ENCODE data around the gene GALNT10. TPM values are rescaled to one million over a fixed set of nuclear protein-coding genes. Genes with fewer than 3 reads are reported as not detected.

The GALNT10 gene
- total and polyA plus RNA-seq, 9 of the 15 experiments (the other 6 are each of a cell fraction or from before 2014, with no cell fraction given), result 4.6 to 37.1 (median 13.3) TPM

DNA sequence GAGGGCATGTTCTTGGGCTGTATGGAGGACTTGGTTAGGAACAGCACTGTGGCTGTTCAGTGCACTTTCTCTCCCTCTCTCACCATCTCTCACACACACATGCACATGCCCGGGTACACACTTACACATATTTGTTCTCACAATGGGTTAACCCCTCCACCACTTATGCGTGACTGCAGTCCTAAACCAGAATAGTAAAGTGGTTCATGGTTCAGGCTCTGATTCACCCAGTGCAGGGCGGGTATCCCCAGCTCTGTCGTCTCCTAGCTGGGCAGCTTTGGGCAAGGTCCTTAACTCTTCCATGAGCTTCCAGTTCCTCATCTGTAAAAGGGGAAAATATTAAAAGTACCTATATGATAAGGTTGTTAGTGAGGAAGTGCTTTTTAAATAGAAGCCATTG lies 45.3 kb upstream of the GALNT10 start (continued):
- TF ChIP-seq, protein P1, sequence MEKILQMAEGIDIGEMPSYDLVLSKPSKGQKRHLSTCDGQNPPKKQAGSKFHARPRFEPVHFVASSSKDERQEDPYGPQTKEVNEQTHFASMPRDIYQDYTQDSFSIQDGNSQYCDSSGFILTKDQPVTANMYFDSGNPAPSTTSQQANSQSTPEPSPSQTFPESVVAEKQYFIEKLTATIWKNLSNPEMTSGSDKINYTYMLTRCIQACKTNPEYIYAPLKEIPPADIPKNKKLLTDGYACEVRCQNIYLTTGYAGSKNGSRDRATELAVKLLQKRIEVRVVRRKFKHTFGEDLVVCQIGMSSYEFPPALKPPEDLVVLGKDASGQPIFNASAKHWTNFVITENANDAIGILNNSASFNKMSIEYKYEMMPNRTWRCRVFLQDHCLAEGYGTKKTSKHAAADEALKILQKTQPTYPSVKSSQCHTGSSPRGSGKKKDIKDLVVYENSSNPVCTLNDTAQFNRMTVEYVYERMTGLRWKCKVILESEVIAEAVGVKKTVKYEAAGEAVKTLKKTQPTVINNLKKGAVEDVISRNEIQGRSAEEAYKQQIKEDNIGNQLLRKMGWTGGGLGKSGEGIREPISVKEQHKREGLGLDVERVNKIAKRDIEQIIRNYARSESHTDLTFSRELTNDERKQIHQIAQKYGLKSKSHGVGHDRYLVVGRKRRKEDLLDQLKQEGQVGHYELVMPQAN (IDR thresholded peaks at IDR 0.05; ENCODE audit: borderline replicate concordance), result no peak

DNA sequence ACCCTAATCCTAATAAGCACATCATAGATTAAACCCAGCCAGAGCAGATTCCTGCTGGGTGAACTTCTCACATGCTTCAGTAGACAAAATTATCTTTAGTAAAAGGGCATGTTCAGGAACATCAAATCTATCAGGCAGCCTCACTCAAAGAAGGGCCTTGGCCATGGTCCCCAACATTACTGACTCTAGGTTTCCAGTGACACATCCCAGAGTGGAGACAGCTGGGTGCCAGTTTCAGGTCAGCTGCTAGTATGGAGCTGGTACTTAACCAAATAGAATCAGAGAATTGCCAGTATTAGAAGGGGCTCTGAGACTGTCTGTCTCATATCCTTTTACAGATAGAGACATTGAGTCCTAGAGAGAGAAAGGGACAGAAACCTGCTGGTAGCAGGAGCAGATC lies 44.1 kb upstream of the GALNT10 start:
- Histone ChIP-seq H3K4me2 (ENCODE audit: insufficient read depth, low read length) (no peak overlapping the region), H3K9me1 (ENCODE audit: control insufficient read depth, insufficient read depth, low read length) (no peaks in the 10 kb centered on the region), H3K27me3 (ENCODE audit: control insufficient read depth in 2 of 2, insufficient read depth in 2 of 2, low read length in 2 of 2) (peaks cover 29 to 36% of the 10 kb centered on the region in 2 experiments), H3K27ac (ENCODE audit: extremely low read depth, low read depth, low read length) (no peak overlapping the region), H3K4me1 (replicated peaks in 1 of 2; ENCODE audit: control insufficient read depth in 2 of 2, insufficient read depth in 2 of 2, low read length in 2 of 2) (no peaks in the 10 kb centered on the region), H3K4me3 (no peak overlapping the region), H3K9ac (ENCODE audit: insufficient read depth in 1 of 2, low read depth in 2 of 2, low read length in 2 of 2) (no peak overlapping the region), H2AFZ (ENCODE audit: low read depth, low read length) (no peak overlapping the region), H3K36me3 (ENCODE audit: control insufficient read depth, insufficient read depth, low read length) (no peaks in the 10 kb centered on the region), H3K79me2 (ENCODE audit: control insufficient read depth, insufficient read depth, low read length) (no peaks in the 10 kb centered on the region), H4K20me1 (replicated peaks; ENCODE audit: control insufficient read depth, insufficient read depth, low read length) (no peaks in the 10 kb centered on the region; the same call in 1 of the 2 replicates), H3K9me3 (replicated peaks; ENCODE audit: control insufficient read depth, insufficient read depth, low read depth, low read length) (no peaks in the 10 kb centered on the region)
- FAIRE-seq (no peak), ATAC-seq (no peak), DNase-seq (ENCODE audit: extremely low read depth in 1 of 4, low spot score in 3 of 4) (no peak)
- no TSS peak for BruUV-seq (replicated peaks)
- in situ Hi-C loops (cut with MboI) (no loop called here), intact Hi-C loops (cut with micrococcal nuclease) (no loop called here)
- POLR2A ChIA-PET, result interaction anchor here (1.0 kb wide), 1 partner anchor 43 kb away, joined by 3 read pairs; no protein-coding TSS in a partner anchor
- CTCF ChIA-PET (ENCODE audit: low intra/inter-chr PET ratio), result no interaction called here
- TF ChIP-seq TAF15 (IDR thresholded peaks at IDR 0.05; ENCODE audit: low read depth, low read length) (no peak), SMAD1 (IDR thresholded peaks at IDR 0.05; ENCODE audit: low read depth, low read length, partially characterized antibody) (no peak), JUN (IDR thresholded peaks at IDR 0.05; ENCODE audit: borderline replicate concordance, low read depth, low read length) (no peak), JUN (CRISPR knock-in tag; IDR thresholded peaks at IDR 0.05; ENCODE audit: borderline replicate concordance) (no peak), POLR2AphosphoS5 (IDR thresholded peaks at IDR 0.05; ENCODE audit: control insufficient read depth, insufficient read depth, low read depth, low read length) (no peak), RB1 (IDR thresholded peaks at IDR 0.05; ENCODE audit: low read depth) (no peak), ZNF431 (CRISPR knock-in tag; IDR thresholded peaks at IDR 0.05) (no peak)
- TF ChIP-seq, protein P2, sequence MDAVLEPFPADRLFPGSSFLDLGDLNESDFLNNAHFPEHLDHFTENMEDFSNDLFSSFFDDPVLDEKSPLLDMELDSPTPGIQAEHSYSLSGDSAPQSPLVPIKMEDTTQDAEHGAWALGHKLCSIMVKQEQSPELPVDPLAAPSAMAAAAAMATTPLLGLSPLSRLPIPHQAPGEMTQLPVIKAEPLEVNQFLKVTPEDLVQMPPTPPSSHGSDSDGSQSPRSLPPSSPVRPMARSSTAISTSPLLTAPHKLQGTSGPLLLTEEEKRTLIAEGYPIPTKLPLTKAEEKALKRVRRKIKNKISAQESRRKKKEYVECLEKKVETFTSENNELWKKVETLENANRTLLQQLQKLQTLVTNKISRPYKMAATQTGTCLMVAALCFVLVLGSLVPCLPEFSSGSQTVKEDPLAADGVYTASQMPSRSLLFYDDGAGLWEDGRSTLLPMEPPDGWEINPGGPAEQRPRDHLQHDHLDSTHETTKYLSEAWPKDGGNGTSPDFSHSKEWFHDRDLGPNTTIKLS (IDR thresholded peaks at IDR 0.05; ENCODE audit: borderline replicate concordance, low read depth), result no peak

All from K562 (cell line).